Retina (tissue), 1 donor: ENCODE results near the gene CCDC180.
A peak's percentile ranks its signal among the peaks of the same experiment; 100 is the strongest.
"Not testable (repeated sequence)": the region's sequence is repeated elsewhere in the genome, so short reads cannot be mapped to it uniquely, and the experiment has no call there.

Source experiments
- DNase-seq: peaks from one replicate; pipeline ENCODE4 v3.0.0-alpha.2; 2016

CCDC180 gene

DNA sequence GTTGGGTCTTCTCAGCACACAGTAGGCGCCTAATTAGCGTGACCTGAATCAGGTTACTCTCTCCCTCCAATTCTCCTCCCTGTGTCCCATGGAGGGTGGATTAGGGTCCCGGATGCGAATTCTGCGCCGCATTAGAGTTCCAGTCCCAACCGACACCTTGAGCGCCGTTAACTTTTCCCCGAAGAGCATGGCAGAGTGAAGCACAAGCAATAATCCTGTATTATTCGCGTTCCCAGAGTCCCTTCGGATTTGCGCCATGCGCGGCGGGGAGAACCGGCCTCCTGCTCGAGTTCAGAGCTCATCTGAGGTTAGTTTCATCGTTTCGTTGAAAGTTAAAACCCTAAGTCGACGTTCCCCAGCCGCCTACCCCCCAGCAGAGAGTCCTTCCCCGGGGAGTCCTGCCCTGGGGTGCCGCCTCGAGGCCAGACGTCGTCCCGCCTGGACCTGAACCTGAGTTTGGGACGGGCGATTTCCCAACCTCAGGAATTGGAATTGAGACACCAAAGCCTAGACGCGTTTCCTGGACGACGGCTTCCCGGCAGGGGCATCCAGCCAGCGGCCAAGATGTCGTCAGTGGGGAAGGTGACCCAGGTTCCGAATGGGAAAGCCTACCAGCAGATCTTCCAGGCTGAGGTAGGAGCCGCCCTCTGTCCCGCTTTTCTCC, at the start of gene CCDC180:
Gene CCDC180 (plus strand): TSS at position 160 of the 664 bp plus-strand sequence. CDS start 405 bp downstream, at position 565.
- no peak for DNase-seq

DNA sequence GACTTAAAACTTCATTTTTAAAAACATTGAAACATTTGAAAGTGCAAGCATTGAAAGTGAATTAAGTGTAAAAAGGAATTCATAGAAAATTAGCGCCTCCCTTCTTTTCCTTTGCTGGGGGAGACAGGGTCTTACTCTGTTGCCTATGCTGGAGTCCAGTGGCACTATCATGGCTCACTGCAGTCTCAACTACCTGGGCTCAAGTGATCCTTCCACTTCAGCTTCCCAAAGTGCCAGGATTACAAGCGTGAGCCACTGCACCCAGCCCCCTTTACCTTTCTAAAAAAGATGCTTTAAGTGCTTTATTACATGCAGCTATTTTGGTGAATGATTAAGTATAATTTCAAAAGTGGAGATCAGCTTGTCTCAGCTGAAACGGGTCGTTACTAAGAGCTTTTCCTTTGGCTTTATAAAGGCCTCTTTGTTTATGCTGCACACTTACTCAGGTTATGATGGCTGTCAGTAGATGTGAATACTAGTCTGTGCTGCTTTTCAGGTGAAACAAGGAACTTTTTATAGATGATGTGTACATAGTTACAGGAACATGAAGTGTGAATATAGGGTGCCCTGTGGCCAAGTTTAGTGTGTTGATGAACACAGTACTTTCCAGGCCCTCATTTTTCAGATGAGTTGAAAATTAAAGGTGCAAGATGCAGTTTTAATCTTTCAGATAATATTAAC, 47.5 kb upstream of the CCDC180 start:
- DNase-seq = not testable (repeated sequence)

DNA sequence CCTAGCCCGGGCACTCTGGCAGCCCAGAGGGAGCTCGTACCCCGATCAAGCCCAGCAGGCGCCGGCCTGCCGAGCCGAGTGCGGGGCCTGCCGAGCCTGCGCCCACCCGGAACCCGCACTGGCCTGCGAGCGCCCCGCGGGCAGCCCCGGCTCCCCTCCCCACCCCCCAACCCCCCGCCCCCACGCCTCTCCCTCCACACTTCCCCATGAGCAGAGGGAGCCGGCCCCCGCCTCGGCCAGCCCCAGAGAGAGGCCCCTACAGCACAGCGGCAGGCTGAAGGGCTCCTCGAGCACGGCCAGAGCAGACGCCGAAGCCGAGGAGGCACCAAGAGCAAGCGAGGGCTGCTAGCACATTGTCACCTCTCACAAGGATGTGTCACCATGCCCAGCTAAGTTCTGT, 36.2 kb upstream of the CCDC180 start:
- DNase-seq = no peak

DNA sequence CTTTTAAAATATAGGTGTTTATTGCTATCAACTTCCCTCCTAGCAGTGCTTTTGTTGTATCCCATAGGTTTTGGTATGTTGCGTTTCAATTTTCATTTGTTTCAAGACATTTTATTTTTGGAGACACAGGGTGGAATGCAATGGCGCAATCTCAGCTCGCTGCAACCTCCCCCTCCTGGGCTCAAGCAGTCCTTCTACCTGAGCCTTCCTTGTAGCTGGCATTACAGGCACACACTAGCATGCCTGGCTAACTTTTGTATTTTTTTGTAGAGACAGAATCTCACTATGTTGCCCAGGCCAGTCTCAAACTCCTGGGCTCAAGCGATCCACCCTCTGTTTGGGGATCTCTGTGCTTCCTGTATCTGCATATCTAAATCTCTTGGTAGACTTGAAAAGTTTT, 35.4 kb upstream of the CCDC180 start:
- DNase-seq = no peak

GRCh38 chr9:97276310-97276852, 31.1 kb upstream of the CCDC180 start:
- DNase-seq = no peak

- no peak for DNase-seq
Observed at GRCh38 chr9:97277953-97278352, 29.5 kb upstream of the CCDC180 start.

DNA sequence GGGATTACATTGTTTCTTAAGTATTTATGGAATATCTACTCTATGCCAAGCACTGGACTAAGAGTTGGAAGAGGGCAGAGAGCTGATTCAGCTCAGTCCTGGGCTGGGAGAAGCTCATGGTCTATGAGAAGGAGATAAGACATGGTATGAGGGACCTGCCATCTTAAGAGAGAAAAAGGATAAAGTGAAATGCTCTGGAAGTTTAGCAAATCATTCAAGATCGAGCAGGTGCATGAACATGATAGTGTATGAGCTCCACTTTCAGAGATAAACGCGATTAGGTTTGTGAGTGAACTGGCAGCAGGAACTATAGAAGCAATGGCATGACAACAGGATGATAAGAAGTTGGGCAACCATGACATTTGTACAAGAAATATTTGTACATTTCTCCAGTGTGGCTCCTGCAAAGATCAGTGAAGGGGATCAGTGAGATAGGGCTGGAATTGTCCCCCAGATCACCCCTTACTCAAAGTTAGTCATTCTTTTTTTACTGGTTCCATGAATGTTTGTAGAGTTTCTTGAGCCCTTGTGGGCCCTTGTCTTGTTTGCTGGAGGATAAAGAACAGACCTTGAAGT, 26.6 kb upstream of the CCDC180 start:
- DNase-seq = no peak

DNA sequence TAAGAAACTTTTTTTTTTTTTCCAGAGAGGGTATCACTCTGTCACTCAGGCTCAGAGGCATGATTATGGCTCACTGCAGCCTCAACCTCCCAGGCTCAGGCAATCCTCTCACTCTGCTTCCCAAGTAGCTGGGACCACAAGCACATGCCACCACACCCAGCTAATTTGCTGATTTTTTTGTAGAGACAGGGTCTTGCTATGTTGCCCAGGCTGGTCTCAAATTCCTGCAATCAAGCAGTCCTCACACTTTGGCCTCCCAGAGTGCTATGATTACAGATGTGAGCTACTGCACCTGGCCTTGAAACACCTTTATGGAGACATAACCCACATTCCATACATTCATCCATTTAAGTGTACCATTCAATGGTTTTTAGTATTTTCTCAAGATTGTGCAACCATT, 23.7 kb upstream of the CCDC180 start:
- DNase-seq = no peak

- DNase-seq = no peak
Observed at GRCh38 chr9:97284798-97285197, 22.7 kb upstream of the CCDC180 start.

- DNase-seq = no peak
Observed at GRCh38 chr9:97292200-97292599, 15.3 kb upstream of the CCDC180 start.

DNA sequence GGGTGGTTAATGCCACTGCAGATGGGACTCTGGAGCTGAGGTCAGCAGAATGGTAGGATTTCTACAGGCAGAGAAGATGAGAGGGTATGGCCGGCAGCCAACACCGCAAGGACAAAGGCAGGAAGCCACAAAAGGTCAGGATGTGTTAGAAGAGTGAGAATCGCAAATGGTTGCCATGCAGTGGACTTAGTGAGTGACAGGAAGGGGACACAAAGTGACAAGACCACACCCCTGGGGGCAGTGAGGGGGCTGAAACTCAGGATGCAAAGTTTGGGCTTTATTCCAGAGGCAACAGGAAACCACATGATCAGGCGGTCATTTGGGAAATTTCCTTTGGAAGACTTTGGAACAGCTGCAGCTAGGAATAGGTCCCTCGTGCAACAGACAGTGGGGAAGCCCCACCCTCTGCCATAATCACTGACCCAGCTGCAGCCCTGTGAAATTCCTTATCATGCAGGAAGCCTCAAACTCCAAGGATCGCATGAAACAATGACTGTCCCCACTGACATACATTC, 14.2 kb upstream of the CCDC180 start:
- no peak for DNase-seq

DNA sequence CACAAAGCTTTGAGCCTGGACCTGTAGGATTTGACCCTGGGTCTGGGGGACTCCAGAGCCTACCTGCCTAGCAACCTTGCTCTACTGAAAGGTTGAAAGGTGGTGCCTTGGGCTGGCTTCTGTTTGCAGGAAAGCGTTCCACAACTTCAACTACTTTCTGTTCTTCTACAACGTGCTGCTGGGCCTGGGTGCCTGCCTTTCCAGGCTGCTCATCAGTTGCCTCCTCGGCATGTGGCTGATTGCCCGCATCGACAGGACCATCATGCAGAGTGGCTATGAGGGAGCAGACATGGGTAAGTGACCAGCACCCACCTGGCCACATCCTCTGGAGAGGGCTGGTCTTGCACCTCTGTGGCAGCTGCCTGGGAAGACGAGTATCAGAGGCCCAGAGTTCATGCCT, 13.6 kb upstream of the CCDC180 start:
- no peak for DNase-seq

GRCh38 chr9:97297889-97298288, 9.6 kb upstream of the CCDC180 start:
- no peak for DNase-seq

- no peak for DNase-seq
Observed at GRCh38 chr9:97299809-97300414, 7.5 kb upstream of the CCDC180 start.

- no peak for DNase-seq
Observed at GRCh38 chr9:97300586-97300985, 6.9 kb upstream of the CCDC180 start.

GRCh38 chr9:97301974-97302373, 5.5 kb upstream of the CCDC180 start:
- no peak for DNase-seq

DNA sequence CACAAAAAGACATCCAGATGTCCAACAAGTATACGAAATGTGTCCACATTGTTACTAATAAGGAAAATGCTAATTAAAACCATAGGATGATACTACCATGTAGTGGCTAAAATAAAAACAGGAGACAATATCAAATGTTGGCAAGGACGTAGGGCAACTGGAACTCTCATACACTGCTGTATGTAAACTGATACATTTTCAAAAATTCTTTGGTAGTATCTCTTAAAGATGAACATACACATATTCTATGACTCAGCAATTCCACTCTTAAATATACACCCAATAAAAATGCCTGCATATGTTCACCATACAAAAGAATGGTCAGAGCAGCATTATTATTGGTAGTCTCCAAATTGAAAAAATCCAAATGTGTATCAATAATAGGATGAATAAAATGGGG, 2.9 kb upstream of the CCDC180 start:
- no peak for DNase-seq

GRCh38 chr9:97305501-97306298, 1.8 kb upstream of the CCDC180 start:
- DNase-seq = no peak

DNA sequence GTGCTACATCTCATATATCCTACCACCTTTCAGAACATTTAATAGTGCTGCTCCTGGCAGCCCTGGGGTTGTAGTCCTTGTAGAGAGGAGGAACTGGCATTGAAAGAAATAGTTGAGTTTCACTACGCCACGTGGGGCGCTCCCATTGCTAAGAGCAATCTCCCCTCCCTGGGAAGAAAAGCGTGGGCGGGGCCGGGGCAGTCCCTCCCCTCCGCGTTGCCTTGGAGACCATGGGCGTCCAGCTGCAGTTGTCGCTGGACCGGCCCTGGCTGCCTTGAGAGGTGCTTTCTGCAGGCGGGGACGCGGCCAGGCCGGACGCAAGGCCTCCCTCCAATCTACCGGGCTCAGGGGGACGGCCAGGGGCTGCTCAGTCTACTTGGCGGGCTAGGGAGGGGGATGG, 368 bp upstream of the CCDC180 start:
- DNase-seq = peak; percentile 85

- no peak for DNase-seq
Observed at GRCh38 chr9:97309260-97309659, 1.8 kb downstream of the CCDC180 start.

GRCh38 chr9:97310023-97310422, 2.6 kb downstream of the CCDC180 start:
- DNase-seq = no peak

GRCh38 chr9:97310896-97311295, 3.4 kb downstream of the CCDC180 start:
- no peak for DNase-seq
